Activated CD4-positive, alpha-beta T cell treated with anti-CD3 and anti-CD28 coated beads, Interleukin-2, amount 50 U/mL, for 1 hour (primary cell): Measurements from ENCODE around the gene TRIP6.

Source experiments
- DNase-seq: peaks from one replicate; pipeline ENCODE4 v3.0.0-alpha.2; 2020

Gene TRIP6

GRCh38 chr7:100874577-100875355 lies 7.6 kb downstream of the TRIP6 start, which contains the start of gene SRRT:
TSS of gene SRRT (plus strand) at chr7:100875103. CDS start at chr7:100875591, 488 bp downstream.
- peak; percentile 98 for DNase-seq

GRCh38 chr7:100875356-100875751 lies 8.2 kb downstream of the TRIP6 start:
- DNase-seq: no peak

- DNase-seq: no peak
Observed at GRCh38 chr7:100878013-100878412, 10.8 kb downstream of the TRIP6 start.

GRCh38 chr7:100878685-100879084 lies 11.5 kb downstream of the TRIP6 start:
- DNase-seq: no peak

- DNase-seq: no peak
Observed at GRCh38 chr7:100879685-100880261, 12.6 kb downstream of the TRIP6 start.

- no peak for DNase-seq
Observed at GRCh38 chr7:100880645-100881044, 13.5 kb downstream of the TRIP6 start.

GRCh38 chr7:100881136-100881535 lies 13.9 kb downstream of the TRIP6 start:
- no peak for DNase-seq

GRCh38 chr7:100882201-100882600 lies 15.0 kb downstream of the TRIP6 start:
- DNase-seq: no peak

GRCh38 chr7:100882785-100883526 lies 15.8 kb downstream of the TRIP6 start:
- no peak for DNase-seq

- no peak for DNase-seq
Observed at GRCh38 chr7:100884736-100885439, 17.7 kb downstream of the TRIP6 start.

- no peak for DNase-seq
Observed at GRCh38 chr7:100885440-100886141, 18.4 kb downstream of the TRIP6 start.

GRCh38 chr7:100886142-100886935 lies 19.2 kb downstream of the TRIP6 start:
- DNase-seq: no peak

GRCh38 chr7:100886936-100887515 lies 19.8 kb downstream of the TRIP6 start:
- no peak for DNase-seq

GRCh38 chr7:100887516-100888290 lies 20.5 kb downstream of the TRIP6 start:
- DNase-seq: peak; percentile 52

GRCh38 chr7:100888291-100888987 lies 21.3 kb downstream of the TRIP6 start:
- no peak for DNase-seq

GRCh38 chr7:100888988-100889750 lies 22.0 kb downstream of the TRIP6 start, which contains the start of gene UFSP1:
TSS of gene UFSP1 (minus strand) at chr7:100889715. CDS start at chr7:100889271, 444 bp downstream.
- DNase-seq: no peak

- DNase-seq: no peak
Observed at GRCh38 chr7:100890653-100891567, 23.7 kb downstream of the TRIP6 start.
